ENCODE measurements around the gene ROR2. TPM values are rescaled to one million over a fixed set of nuclear protein-coding genes. Genes with fewer than 3 reads are reported as not detected.

The ROR2 gene
- total RNA-seq, 1 experiment from 2014 or later: 2.9 TPM

GRCh38 chr9:91900797-91901177, 49.2 kb downstream of the ROR2 start:
- DNase-seq (ENCODE audit: low read depth): no peak

- no peak for DNase-seq (ENCODE audit: low read depth)
Observed at GRCh38 chr9:91900055-91900796, 49.8 kb downstream of the ROR2 start.

GRCh38 chr9:91899594-91899993, 50.4 kb downstream of the ROR2 start:
- DNase-seq (ENCODE audit: low read depth): no peak

GRCh38 chr9:91899219-91899563, 50.8 kb downstream of the ROR2 start:
- DNase-seq (ENCODE audit: low read depth): no peak

GRCh38 chr9:91898451-91899218, 51.4 kb downstream of the ROR2 start:
- peak; percentile 24 for DNase-seq (ENCODE audit: low read depth)

GRCh38 chr9:91897201-91897600, 52.8 kb downstream of the ROR2 start:
- peak; percentile 6 for DNase-seq (ENCODE audit: low read depth)

GRCh38 chr9:91896513-91897121, 53.4 kb downstream of the ROR2 start:
- peak; percentile 19 for DNase-seq (ENCODE audit: low read depth)

- no peak for DNase-seq (ENCODE audit: low read depth)
Observed at GRCh38 chr9:91896097-91896496, 53.9 kb downstream of the ROR2 start.

- no peak for DNase-seq (ENCODE audit: low read depth)
Observed at GRCh38 chr9:91894536-91894935, 55.5 kb downstream of the ROR2 start.

GRCh38 chr9:91894023-91894422, 56.0 kb downstream of the ROR2 start:
- no peak for DNase-seq (ENCODE audit: low read depth)

GRCh38 chr9:91891915-91892314, 58.1 kb downstream of the ROR2 start:
- no peak for DNase-seq (ENCODE audit: low read depth)

- DNase-seq (ENCODE audit: low read depth): no peak
Observed at GRCh38 chr9:91890662-91891061, 59.4 kb downstream of the ROR2 start.

- no peak for DNase-seq (ENCODE audit: low read depth)
Observed at GRCh38 chr9:91889161-91889911, 60.7 kb downstream of the ROR2 start.

- DNase-seq (ENCODE audit: low read depth): no peak
Observed at GRCh38 chr9:91886414-91887076, 63.5 kb downstream of the ROR2 start.

GRCh38 chr9:91885746-91886413, 64.1 kb downstream of the ROR2 start:
- no peak for DNase-seq (ENCODE audit: low read depth)

GRCh38 chr9:91884696-91885687, 65.0 kb downstream of the ROR2 start:
- DNase-seq (ENCODE audit: low read depth): peak; percentile 10

- DNase-seq (ENCODE audit: low read depth): no peak
Observed at GRCh38 chr9:91884153-91884552, 65.9 kb downstream of the ROR2 start.

GRCh38 chr9:91883503-91883902, 66.5 kb downstream of the ROR2 start:
- DNase-seq (ENCODE audit: low read depth): no peak

- no peak for DNase-seq (ENCODE audit: low read depth)
Observed at GRCh38 chr9:91882627-91883026, 67.4 kb downstream of the ROR2 start.

Data from M059J (cell line).